H1 (cell line): Measurements from ENCODE around the gene IZUMO2. TPM values are rescaled to one million over a fixed set of nuclear protein-coding genes. Genes with fewer than 3 reads are reported as not detected.
A peak's percentile ranks its signal among the peaks of the same experiment; 100 is the strongest.

Source experiments
- CTCF ChIA-PET: fragments of 300-600 bp; sonication (Branson Sonifier 250); formaldehyde crosslinking; loops from one replicate; lab custom pipeline; 2021; ENCODE audit not compliant: partially characterized antibody; lab: Charles Lee
- POLR2A ChIA-PET: fragments of 300-600 bp; sonication (Branson Sonifier 250); formaldehyde crosslinking; loops from one replicate; lab custom pipeline; 2021; ENCODE audit warnings: inconsistent platforms; ENCODE audit not compliant: partially characterized antibody; lab: Charles Lee
- DNase-seq, 2 experiments: peaks; one replicate each; pipeline versions ENCODE4 v3.0.0 to v3.0.0-alpha.2; 2010 to 2022; ENCODE audit warnings: low spot score in 2 of 2, low read depth in 1 of 2, mixed read lengths in 1 of 2
- FAIRE-seq: peaks from 2 replicates; lab custom pipeline; 2011; peaks lifted over from hg19 to GRCh38; lab: Jason Lieb, UNC
- H2AFZ ChIP-seq: 2 replicates; pipeline ENCODE4 v1.8.1; 2012; ENCODE audit warnings: low read length, inconsistent platforms
- H2AK5ac ChIP-seq: 2 replicates; pipeline ENCODE4 v1.6.1; 2013; ENCODE audit warnings: low read depth, low read length
- H2BK120ac ChIP-seq: replicated peaks from 2 replicates; pipeline ENCODE3; 2013; ENCODE audit warnings: low read depth, low read length, inconsistent platforms
- H2BK12ac ChIP-seq: 2 replicates; pipeline ENCODE4 v1.6.1; 2013; ENCODE audit warnings: low read depth, low read length
- H2BK15ac ChIP-seq: 2 replicates; pipeline ENCODE4 v1.6.1; 2013; ENCODE audit warnings: low read length
- H2BK20ac ChIP-seq: 2 replicates; pipeline ENCODE4 v1.6.1; 2013; ENCODE audit warnings: low read length
- H2BK5ac ChIP-seq: 2 replicates; pipeline ENCODE4 v1.6.1; 2013; ENCODE audit warnings: low read depth, low read length
- H3K14ac ChIP-seq: 2 replicates; pipeline ENCODE4 v1.6.1; 2013; ENCODE audit warnings: inconsistent platforms; ENCODE audit not compliant: insufficient read length
- H3K18ac ChIP-seq: 2 replicates; pipeline ENCODE4 v1.6.1; 2013; ENCODE audit warnings: low read length; ENCODE audit errors: extremely low read depth
- H3K23ac ChIP-seq: 2 replicates; pipeline ENCODE4 v1.6.1; 2013; ENCODE audit warnings: inconsistent platforms; ENCODE audit not compliant: insufficient read length
- H3K23me2 ChIP-seq: 2 replicates; pipeline ENCODE4 v1.6.1; 2013; ENCODE audit warnings: low read depth, low read length
- H3K27ac ChIP-seq: 2 replicates; pipeline ENCODE4 v1.6.1; 2011; ENCODE audit warnings: low read depth, low read length, inconsistent platforms
- H3K27me3 ChIP-seq, 4 experiments: replicated peaks in 1 of 4; 1 replicate in 1 of 4; 2 replicates in 3 of 4; pipeline versions ENCODE4 v1.6.1 to v1.8.1; 2011 to 2013; ENCODE audit warnings: low read length in 3 of 4, mild to moderate bottlenecking in 3 of 4, inconsistent platforms in 2 of 4, mixed read lengths in 2 of 4, moderate library complexity in 1 of 4; ENCODE audit not compliant: control insufficient read depth in 3 of 4, insufficient read depth in 3 of 4; ENCODE audit errors: extremely low read depth in 1 of 4
- H3K36me3 ChIP-seq, 4 experiments: 2 replicates each; pipeline versions ENCODE4 v1.6.1 to v1.8.1; 2011 to 2013; ENCODE audit warnings: mild to moderate bottlenecking in 4 of 4, low read length in 3 of 4, moderate library complexity in 2 of 4, control low read depth in 1 of 4, inconsistent platforms in 1 of 4; ENCODE audit not compliant: insufficient read depth in 4 of 4, control insufficient read depth in 2 of 4
- H3K4ac ChIP-seq: replicated peaks from 2 replicates; pipeline ENCODE3; 2013; ENCODE audit warnings: low read length, low read depth, mixed read lengths, inconsistent platforms; ENCODE audit not compliant: insufficient read length
- H3K4me1 ChIP-seq, 4 experiments: replicated peaks in 1 of 4; 1 replicate in 1 of 4; 2 replicates in 3 of 4; pipeline versions ENCODE4 v1.6.1 to v1.8.1; 2011 to 2013; ENCODE audit warnings: low read length in 3 of 4, inconsistent platforms in 2 of 4, mixed read lengths in 1 of 4; ENCODE audit not compliant: insufficient read depth in 4 of 4, control insufficient read depth in 3 of 4
- H3K4me2 ChIP-seq, 2 experiments: 2 replicates each; pipeline versions ENCODE4 v1.6.1 to v1.8.1; 2011 to 2013; ENCODE audit warnings: low read depth in 2 of 2, low read length in 2 of 2, control low read depth in 1 of 2, inconsistent platforms in 1 of 2, mild to moderate bottlenecking in 1 of 2; ENCODE audit not compliant: insufficient read depth in 1 of 2
- H3K4me3 ChIP-seq, 4 experiments: fragments of 200-600, 300-600 bp in 1 of 4; sonication (generic), shearing (Covaris generic), sonication (Bioruptor Twin) in 1 of 4; 2 replicates each; pipeline versions ENCODE4 v1.5.1 to v1.8.1; 2011 to 2016; ENCODE audit warnings: low read length in 4 of 4, low read depth in 3 of 4, control low read depth in 2 of 4, inconsistent platforms in 2 of 4, mild to moderate bottlenecking in 2 of 4, mixed read lengths in 1 of 4, moderate library complexity in 1 of 4; ENCODE audit not compliant: insufficient read depth in 2 of 4; ENCODE audit errors: extremely low read depth in 1 of 4
- H3K56ac ChIP-seq: replicated peaks from 2 replicates; pipeline ENCODE3; 2013; ENCODE audit warnings: low read depth, mild to moderate bottlenecking, mixed read lengths, low read length, inconsistent platforms; ENCODE audit not compliant: insufficient read length
- H3K79me1 ChIP-seq: 2 replicates; pipeline ENCODE4 v1.6.1; 2013; ENCODE audit warnings: low read depth, low read length, control low read depth
- H3K79me2 ChIP-seq, 2 experiments: 2 replicates each; pipeline versions ENCODE4 v1.6.1 to v1.8.1; 2012 to 2013; ENCODE audit warnings: low read length in 2 of 2, mild to moderate bottlenecking in 2 of 2, inconsistent platforms in 1 of 2; ENCODE audit not compliant: insufficient read depth in 2 of 2, control insufficient read depth in 1 of 2
- H3K9ac ChIP-seq, 4 experiments: replicated peaks in 1 of 4; 1 replicate in 1 of 4; 2 replicates in 3 of 4; pipeline versions ENCODE4 v1.6.1 to v1.8.1; 2011 to 2013; ENCODE audit warnings: low read depth in 3 of 4, low read length in 3 of 4, control low read depth in 2 of 4, mild to moderate bottlenecking in 2 of 4, moderate library complexity in 2 of 4, inconsistent platforms in 1 of 4; ENCODE audit errors: extremely low read depth in 1 of 4
- H3K9me3 ChIP-seq, 2 experiments: 2 replicates each; pipeline versions ENCODE4 v1.6.1 to v1.8.1; 2012 to 2013; ENCODE audit warnings: mild to moderate bottlenecking in 2 of 2, moderate library complexity in 2 of 2, control low read depth in 1 of 2, inconsistent platforms in 1 of 2, low read depth in 1 of 2, low read length in 1 of 2, mixed read lengths in 1 of 2; ENCODE audit not compliant: insufficient read depth in 2 of 2
- H4K20me1 ChIP-seq, 2 experiments: replicated peaks in 1 of 2; 2 replicates each; pipeline versions ENCODE3 to v1.8.1; 2011 to 2013; ENCODE audit warnings: inconsistent platforms in 2 of 2, low read length in 2 of 2, mild to moderate bottlenecking in 1 of 2; ENCODE audit not compliant: insufficient read depth in 2 of 2, control insufficient read depth in 1 of 2
- H4K5ac ChIP-seq: 2 replicates; pipeline ENCODE4 v1.6.1; 2013; ENCODE audit warnings: low read length, low read depth, mixed read lengths, inconsistent platforms; ENCODE audit not compliant: insufficient read length
- H4K8ac ChIP-seq: 2 replicates; pipeline ENCODE4 v1.8.0; 2013; ENCODE audit warnings: mild to moderate bottlenecking, moderate library complexity, low read length, inconsistent platforms; ENCODE audit not compliant: insufficient read depth; ENCODE audit errors: extremely low read depth
- H4K91ac ChIP-seq: replicated peaks from 2 replicates; pipeline ENCODE3; 2013; ENCODE audit warnings: low read length, mixed read lengths, inconsistent platforms; ENCODE audit not compliant: insufficient read length
- BRCA1 ChIP-seq: IDR thresholded peaks from 2 replicates; pipeline ENCODE4 v1.6.1; 2012; ENCODE audit warnings: low read depth, low read length, improper control_type of control experiment
- GTF2F1 ChIP-seq: IDR thresholded peaks from 2 replicates; pipeline ENCODE4 v1.6.1; 2012; ENCODE audit warnings: low read depth, low read length, improper control_type of control experiment, borderline replicate concordance
- POLR2A ChIP-seq, 2 experiments: IDR thresholded peaks; 1 replicate in 1 of 2; 2 replicates in 1 of 2; pipeline ENCODE4 v1.6.1; 2011; ENCODE audit warnings: low read depth in 2 of 2, low read length in 2 of 2, mild to moderate bottlenecking in 2 of 2; ENCODE audit errors: control extremely low read depth in 1 of 2
- POU5F1 ChIP-seq: IDR thresholded peaks from 2 replicates; pipeline ENCODE4 v1.6.1; 2011; ENCODE audit warnings: low read depth, mild to moderate bottlenecking, low read length, moderate library complexity
- SIN3A ChIP-seq, 2 experiments: IDR thresholded peaks in 1 of 2; conservative IDR thresholded peaks in 1 of 2; 2 replicates each; pipeline ENCODE4 v1.6.1; 2011 to 2012; ENCODE audit warnings: low read length in 2 of 2, improper control_type of control experiment in 1 of 2, low read depth in 1 of 2, mild to moderate bottlenecking in 1 of 2
- WGBS, 2 experiments: shearing (Covaris generic) in 1 of 2; methylation state at CpG; one replicate each; pipeline versions ENCODE4 v1.1.6 to v1.1.7; 2013 to 2015; ENCODE audit warnings: low lambda C conversion rate in 2 of 2, mixed read lengths in 2 of 2, inconsistent platforms in 1 of 2, low coverage in 1 of 2, missing lambda C conversion rate in 1 of 2; ENCODE audit not compliant: insufficient replicate concordance in 2 of 2, insufficient coverage in 1 of 2, insufficient read length in 1 of 2; ENCODE audit errors: extremely low coverage in 1 of 2, missing lambda C conversion rate in 1 of 2; 5-methylcytosine and 5-hydroxymethylcytosine counted together
- polyA plus RNA-seq, 7 experiments: library from polyadenylated mRNA; depleted of rRNA in 3 of 7; stranded (reverse) in 5 of 7; unstranded in 2 of 7; fragments of >200 nt in 5 of 7; fragments of 200-250 nt in 2 of 7; gene quantifications; 1 replicate in 5 of 7; 2 replicates in 1 of 7; 4 replicates in 1 of 7; pipeline versions ENCODE4 v1.2.1 to v1.2.3, GENCODE V29; 2011 to 2013; ENCODE audit warnings: missing spikeins in 2 of 7, mixed read lengths in 2 of 7
- total RNA-seq: library from RNA; stranded (reverse); fragmentation: NEBNext Ultra II Directional; extraction: Animal tissue kit (Norgen Biotek cat#: 25700); gene quantifications from 2 replicates; pipeline ENCODE4 v1.2.1, GENCODE V29; 2021

The IZUMO2 gene
- total and polyA plus RNA-seq, 2 of the 8 experiments (the other 6 are each of a cell fraction or from before 2014, with no cell fraction given), result 1.7 to 1.9 TPM

DNA sequence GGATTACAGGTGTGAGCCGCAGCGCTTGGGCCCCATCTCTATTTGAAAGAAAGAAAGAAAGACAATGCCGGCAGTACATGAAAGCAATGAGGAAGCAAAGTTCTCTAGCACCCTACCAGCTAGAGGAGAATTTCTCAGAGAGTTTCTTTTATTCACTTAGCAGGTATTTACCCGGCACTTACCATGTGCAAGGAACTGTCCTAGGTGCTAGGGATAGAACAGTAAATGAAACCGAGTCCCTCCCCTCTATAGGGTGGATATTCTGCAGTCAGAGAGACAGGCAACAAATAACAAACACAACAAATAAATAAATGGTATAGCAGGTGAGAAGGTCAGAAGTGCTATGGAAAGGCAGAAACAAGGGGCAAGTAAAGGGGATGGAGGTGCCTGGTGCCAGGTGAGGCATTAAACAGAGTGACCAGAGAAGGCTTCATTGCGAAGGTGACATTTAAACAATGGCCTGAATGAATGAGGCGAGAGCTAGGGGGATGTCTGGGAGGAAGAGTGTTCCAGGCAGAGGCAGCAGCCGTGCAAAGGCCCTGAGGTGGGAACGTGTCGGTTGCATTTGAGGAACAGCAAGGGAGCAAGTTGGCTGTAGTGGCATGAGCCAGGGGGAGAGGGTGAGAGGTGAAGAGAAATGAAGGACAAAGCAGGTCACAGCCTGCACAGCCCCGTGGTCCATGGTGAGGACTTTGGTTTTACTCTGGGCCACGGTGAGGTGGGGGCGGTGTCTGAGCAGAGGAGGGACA, 29.6 kb upstream of the IZUMO2 start:
- Histone ChIP-seq H4K91ac (no peak overlapping the region), H3K4ac (no peak overlapping the region), H2BK20ac (no peak overlapping the region), H3K4me2 (no peak overlapping the region), H2BK120ac (no peak overlapping the region), H3K79me2 (no peaks in the 10 kb centered on the region), H3K4me1 (no peaks in the 10 kb centered on the region), H3K18ac (no peak overlapping the region), H3K4me3 (no peak overlapping the region), H2AFZ (no peak overlapping the region), H4K5ac (no peak overlapping the region), H3K23ac (no peak overlapping the region), H3K27me3 (no peaks in the 10 kb centered on the region; a peak in 1 of 7 replicates), H3K9me3 (peaks cover 0 to 3% of the 10 kb centered on the region in 2 experiments; a peak in 1 of 4 replicates), H2BK15ac (no peak overlapping the region), H2AK5ac (no peak overlapping the region), H2BK12ac (no peak overlapping the region), H4K8ac (no peak overlapping the region), H3K79me1 (no peaks in the 10 kb centered on the region), H3K36me3 (no peaks in the 10 kb centered on the region), H3K23me2 (peaks cover 4% of the 10 kb centered on the region; the same call in 1 of the 2 replicates)
- CTCF ChIA-PET, result interaction anchor here (0.7 to 1.7 kb wide), 4 partner anchors 18 to 81 kb away, joined by 3 to 5 read pairs (median 4); no protein-coding TSS in a partner anchor
- DNase-seq, result no peak
- TF ChIP-seq GTF2F1, result no peak
- no peak for TF ChIP-seq POU5F1
- TF ChIP-seq BRCA1, result no peak
- peak in 1 of 2 experiments; percentile 66; a peak in 2 of 4 replicates for TF ChIP-seq SIN3A (conservative IDR thresholded peaks at IDR 0.05 in 1 of 2, IDR thresholded peaks at IDR 0.05 in 1 of 2; ENCODE audit: low read depth in 1 of 2, low read length in 2 of 2)
- no peak for TF ChIP-seq POLR2A (IDR thresholded peaks at IDR 0.05; ENCODE audit: control extremely low read depth in 1 of 2, low read depth in 2 of 2, low read length in 2 of 2)
- TF ChIP-seq, all 59 proteins: peak for 1
- Histone ChIP-seq H3K14ac (no peak overlapping the region), H4K20me1 (no peaks in the 10 kb centered on the region), H3K56ac (no peak overlapping the region), H2BK5ac (no peak overlapping the region), H3K27ac (no peak overlapping the region), H3K9ac (no peak overlapping the region)
- WGBS, 2 experiments, result 82% methylated on average over 13 of the region's 13 CpGs; no CpG with 5 or more reads in 1 of the 2 experiments
- FAIRE-seq, result no peak
- POLR2A ChIA-PET, result interaction anchor here (1.6 kb wide), 1 partner anchor 11 kb away, joined by 7 read pairs; the partner anchor contains the start of gene MYH14
